ENCODE results near the gene EVL. TPM values are rescaled to one million over a fixed set of nuclear protein-coding genes. Genes with fewer than 3 reads are reported as not detected.

Gene EVL
- total and polyA plus RNA-seq, 4 donors: 54.5 to 99.9 (median 78.2) TPM

DNA sequence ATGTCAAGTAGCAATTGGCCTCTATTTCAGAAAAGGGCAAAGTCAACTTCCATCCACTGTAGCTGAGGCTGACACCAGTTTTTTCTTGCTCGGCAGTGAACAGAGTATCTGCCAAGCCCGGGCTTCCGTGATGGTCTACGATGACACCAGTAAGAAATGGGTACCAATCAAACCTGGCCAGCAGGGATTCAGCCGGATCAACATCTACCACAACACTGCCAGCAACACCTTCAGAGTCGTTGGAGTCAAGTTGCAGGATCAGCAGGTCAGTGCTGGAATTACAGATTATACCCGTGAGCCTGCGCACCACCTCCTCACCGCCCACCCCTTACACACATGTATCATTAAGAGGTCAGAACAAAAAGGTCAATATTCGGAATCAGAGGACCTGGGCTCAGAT, 19.4 kb downstream of the EVL start:
- H3K27ac ChIP-seq (ENCODE audit: low read depth in 1 of 2, low read length in 1 of 2): no peak overlapping the region
- ATAC-seq (ENCODE audit: insufficient read depth, low FRiP score): no peak
- H3K9ac ChIP-seq (ENCODE audit: insufficient read depth in 1 of 2, low read length in 2 of 2): no peak overlapping the region
- TF ChIP-seq, protein P1, sequence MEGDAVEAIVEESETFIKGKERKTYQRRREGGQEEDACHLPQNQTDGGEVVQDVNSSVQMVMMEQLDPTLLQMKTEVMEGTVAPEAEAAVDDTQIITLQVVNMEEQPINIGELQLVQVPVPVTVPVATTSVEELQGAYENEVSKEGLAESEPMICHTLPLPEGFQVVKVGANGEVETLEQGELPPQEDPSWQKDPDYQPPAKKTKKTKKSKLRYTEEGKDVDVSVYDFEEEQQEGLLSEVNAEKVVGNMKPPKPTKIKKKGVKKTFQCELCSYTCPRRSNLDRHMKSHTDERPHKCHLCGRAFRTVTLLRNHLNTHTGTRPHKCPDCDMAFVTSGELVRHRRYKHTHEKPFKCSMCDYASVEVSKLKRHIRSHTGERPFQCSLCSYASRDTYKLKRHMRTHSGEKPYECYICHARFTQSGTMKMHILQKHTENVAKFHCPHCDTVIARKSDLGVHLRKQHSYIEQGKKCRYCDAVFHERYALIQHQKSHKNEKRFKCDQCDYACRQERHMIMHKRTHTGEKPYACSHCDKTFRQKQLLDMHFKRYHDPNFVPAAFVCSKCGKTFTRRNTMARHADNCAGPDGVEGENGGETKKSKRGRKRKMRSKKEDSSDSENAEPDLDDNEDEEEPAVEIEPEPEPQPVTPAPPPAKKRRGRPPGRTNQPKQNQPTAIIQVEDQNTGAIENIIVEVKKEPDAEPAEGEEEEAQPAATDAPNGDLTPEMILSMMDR (IDR thresholded peaks at IDR 0.05; ENCODE audit: control extremely low read depth, extremely low read depth): no peak
- no peaks in the 10 kb centered on the region for H3K9me3 ChIP-seq (ENCODE audit: control insufficient read depth in 4 of 4, insufficient read depth in 3 of 4, low read length in 3 of 4)
- no peak for DNase-seq
- H3K27me3 ChIP-seq (ENCODE audit: control insufficient read depth in 3 of 3, insufficient read depth in 3 of 3, low read length in 2 of 3): no peaks in the 10 kb centered on the region
- peaks cover 0 to 10% (median 0%) of the 10 kb centered on the region in 5 donors for H3K4me1 ChIP-seq (ENCODE audit: control insufficient read depth in 5 of 5, insufficient read depth in 5 of 5, low read length in 5 of 5)
- no peak overlapping the region for H3K4me3 ChIP-seq
- H3K36me3 ChIP-seq (ENCODE audit: control insufficient read depth in 4 of 4, insufficient read depth in 4 of 4, low read length in 4 of 4): peaks cover 6 to 17% (median 10%) of the 10 kb centered on the region in 4 donors
- WGBS, 2 donors: 93 to 97% methylated on average over 10 of the region's 10 CpGs

DNA sequence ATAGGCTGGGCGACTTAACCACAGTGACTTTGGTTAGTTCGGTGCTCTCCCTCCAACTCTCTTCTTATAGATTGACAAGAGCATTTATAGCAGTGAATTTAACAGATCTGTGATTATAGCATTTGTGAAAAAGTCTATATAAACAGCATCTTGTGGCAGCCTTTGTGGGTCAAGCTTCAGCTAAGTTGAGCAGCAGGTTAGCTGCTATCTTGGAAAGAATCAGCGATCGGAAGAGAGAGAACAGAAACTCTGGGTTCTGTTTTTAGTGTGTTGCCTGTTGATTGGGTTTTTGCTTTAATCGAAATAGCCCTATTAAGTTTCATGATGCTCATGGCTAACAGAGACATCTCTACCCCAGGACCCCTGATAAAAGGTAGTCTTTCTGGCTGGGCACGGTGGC, 20.2 kb downstream of the EVL start:
- Histone ChIP-seq H3K4me3 (no peak overlapping the region), H3K27me3 (ENCODE audit: control insufficient read depth in 3 of 3, insufficient read depth in 3 of 3, low read length in 2 of 3) (no peaks in the 10 kb centered on the region), H3K9ac (ENCODE audit: insufficient read depth in 1 of 2, low read length in 2 of 2) (no peak overlapping the region), H3K4me1 (ENCODE audit: control insufficient read depth in 5 of 5, insufficient read depth in 5 of 5, low read length in 5 of 5) (peaks cover 0 to 3% (median 0%) of the 10 kb centered on the region in 5 donors), H3K27ac (ENCODE audit: low read depth in 1 of 2, low read length in 1 of 2) (no peak overlapping the region), H3K9me3 (ENCODE audit: control insufficient read depth in 4 of 4, insufficient read depth in 3 of 4, low read length in 3 of 4) (no peaks in the 10 kb centered on the region), H3K36me3 (ENCODE audit: control insufficient read depth in 4 of 4, insufficient read depth in 4 of 4, low read length in 4 of 4) (peaks cover 6 to 17% (median 10%) of the 10 kb centered on the region in 4 donors)
- ATAC-seq (ENCODE audit: insufficient read depth, low FRiP score) (no peak), DNase-seq (no peak)
- 93 to 94% methylated on average over 6 of the region's 6 CpGs for WGBS, 2 donors
- TF ChIP-seq, protein P1 (IDR thresholded peaks at IDR 0.05; ENCODE audit: control extremely low read depth, extremely low read depth): no peak

DNA sequence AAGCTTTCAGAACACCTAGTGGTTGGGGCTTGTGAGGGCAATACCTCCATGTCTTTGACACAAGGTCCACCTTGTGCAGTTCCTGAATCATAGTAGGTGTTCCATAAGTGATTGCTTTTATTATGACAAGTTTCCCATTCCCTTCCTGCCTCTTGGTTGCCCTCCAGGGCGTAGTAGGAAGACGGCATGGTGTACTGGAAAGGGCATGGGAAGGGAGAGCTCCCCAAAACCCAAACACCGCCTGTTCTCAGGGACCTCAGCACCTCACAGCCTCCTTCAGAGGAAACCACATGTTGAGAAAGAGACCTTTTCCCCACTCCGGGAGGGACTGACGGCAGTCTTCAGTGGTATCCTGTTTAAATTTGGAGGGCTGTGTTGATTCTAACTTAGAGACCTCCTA, 21.1 kb downstream of the EVL start:
- peaks cover 6 to 17% (median 10%) of the 10 kb centered on the region in 4 donors for H3K36me3 ChIP-seq (ENCODE audit: control insufficient read depth in 4 of 4, insufficient read depth in 4 of 4, low read length in 4 of 4)
- WGBS, 2 donors: 29 to 80% methylated on average over 5 of the region's 5 CpGs
- H3K9ac ChIP-seq (ENCODE audit: insufficient read depth in 1 of 2, low read length in 2 of 2): no peak overlapping the region
- no peaks in the 10 kb centered on the region for H3K9me3 ChIP-seq (ENCODE audit: control insufficient read depth in 4 of 4, insufficient read depth in 3 of 4, low read length in 3 of 4)
- TF ChIP-seq, protein P1 (IDR thresholded peaks at IDR 0.05; ENCODE audit: control extremely low read depth, extremely low read depth): no peak
- H3K27me3 ChIP-seq (ENCODE audit: control insufficient read depth in 3 of 3, insufficient read depth in 3 of 3, low read length in 2 of 3): no peaks in the 10 kb centered on the region
- DNase-seq (no peak), ATAC-seq (ENCODE audit: insufficient read depth, low FRiP score) (no peak)
- no peak overlapping the region for H3K27ac ChIP-seq (ENCODE audit: low read depth in 1 of 2, low read length in 1 of 2)
- H3K4me1 ChIP-seq (ENCODE audit: control insufficient read depth in 5 of 5, insufficient read depth in 5 of 5, low read length in 5 of 5): peaks cover 0 to 2% (median 0%) of the 10 kb centered on the region in 5 donors
- no peak overlapping the region for H3K4me3 ChIP-seq

DNA sequence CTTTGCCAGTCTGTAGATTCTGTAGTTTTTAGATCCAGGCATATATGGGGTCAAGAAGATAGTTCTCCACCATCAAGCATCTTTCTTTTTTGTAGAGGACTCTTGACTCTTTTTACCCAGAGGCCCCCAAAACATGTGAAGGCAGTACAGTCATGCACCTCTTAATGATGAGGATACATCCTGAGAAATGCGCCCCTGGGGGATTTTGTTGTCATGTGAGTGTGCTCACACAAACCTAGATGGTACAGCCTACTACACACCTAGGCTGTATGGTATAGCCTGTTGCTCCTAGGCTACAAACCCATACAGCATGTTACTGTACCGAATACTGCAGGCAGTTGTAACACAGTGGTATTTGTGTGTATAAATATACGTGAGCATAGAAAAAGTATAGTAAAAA, 23.0 kb downstream of the EVL start:
- no peak overlapping the region for H3K4me3 ChIP-seq
- no peaks in the 10 kb centered on the region for H3K27me3 ChIP-seq (ENCODE audit: control insufficient read depth in 3 of 3, insufficient read depth in 3 of 3, low read length in 2 of 3)
- no peaks in the 10 kb centered on the region for H3K9me3 ChIP-seq (ENCODE audit: control insufficient read depth in 4 of 4, insufficient read depth in 3 of 4, low read length in 3 of 4)
- DNase-seq: no peak
- 96 to 99% methylated on average over 3 of the region's 3 CpGs for WGBS, 2 donors
- peaks cover 0 to 4% (median 0%) of the 10 kb centered on the region in 5 donors for H3K4me1 ChIP-seq (ENCODE audit: control insufficient read depth in 5 of 5, insufficient read depth in 5 of 5, low read length in 5 of 5)
- peaks cover 9 to 17% (median 12%) of the 10 kb centered on the region in 4 donors for H3K36me3 ChIP-seq (ENCODE audit: control insufficient read depth in 4 of 4, insufficient read depth in 4 of 4, low read length in 4 of 4)
- TF ChIP-seq, protein P1 (IDR thresholded peaks at IDR 0.05; ENCODE audit: control extremely low read depth, extremely low read depth): no peak
- H3K9ac ChIP-seq (ENCODE audit: insufficient read depth in 1 of 2, low read length in 2 of 2): no peak overlapping the region
- no peak overlapping the region for H3K27ac ChIP-seq (ENCODE audit: low read depth in 1 of 2, low read length in 1 of 2)
- no peak for ATAC-seq (ENCODE audit: insufficient read depth, low FRiP score)

Data from lung (tissue), 12 donors.